ENCODE results near the gene FBN1. TPM values are rescaled to one million over a fixed set of nuclear protein-coding genes. Genes with fewer than 3 reads are reported as not detected.

FBN1 gene
- total and polyA plus RNA-seq, 2 of the 13 experiments (the other 11 are each of a cell fraction or from before 2014, with no cell fraction given): 1.5 to 3.0 TPM

- Histone ChIP-seq H3K79me2 (ENCODE audit: insufficient read depth, low read length) (no peaks in the 10 kb centered on the region), H3K4me1 (ENCODE audit: insufficient read depth, low read length) (peaks cover 11% of the 10 kb centered on the region; the same call in 1 of the 2 replicates), H3K27ac (ENCODE audit: extremely low read length, insufficient read depth, low read length) (no peak overlapping the region), H3K27me3 (ENCODE audit: control insufficient read depth in 1 of 2, insufficient read depth in 2 of 2, low read length in 2 of 2) (no peaks in the 10 kb centered on the region), H3K36me3 (replicated peaks in 1 of 2; ENCODE audit: control insufficient read depth in 1 of 2, insufficient read depth in 2 of 2, low read length in 2 of 2) (no peaks in the 10 kb centered on the region), H3K4me2 (ENCODE audit: low read depth, low read length) (no peak overlapping the region), H3K9me3 (ENCODE audit: low read length) (no peaks in the 10 kb centered on the region), H2AFZ (ENCODE audit: low read length) (no peak overlapping the region), H4K20me1 (ENCODE audit: insufficient read depth, low read length) (no peaks in the 10 kb centered on the region), H3K9ac (ENCODE audit: insufficient read depth, low read depth, low read length) (no peak overlapping the region), H3K4me3 (replicated peaks in 1 of 3; ENCODE audit: insufficient read depth in 1 of 3, low read depth in 2 of 3, low read length in 3 of 3) (no peak overlapping the region)
- BruUV-seq (replicated peaks): no TSS peak
- ChIA-PET POLR2A (no interaction called here), CTCF (ENCODE audit: low intra/inter-chr PET ratio, low total read pairs) (no interaction called here)
- intact Hi-C loops (cut with micrococcal nuclease; ENCODE audit: unreplicated experiment): no loop called here
- in situ Hi-C loops (cut with HindIII; ENCODE audit: extremely low pct_ligation_motif_present, low pct_unique_long_range_greater_than_20kb): no loop called here
- no peak for ATAC-seq
- TF ChIP-seq FOXK2 (IDR thresholded peaks at IDR 0.05) (no peak), RCOR2 (CRISPR knock-in tag; IDR thresholded peaks at IDR 0.05) (no peak), PHF21A (CRISPR knock-in tag; IDR thresholded peaks at IDR 0.05) (no peak), SP1 (IDR thresholded peaks at IDR 0.05) (no peak), SP1 (CRISPR knock-in tag; IDR thresholded peaks at IDR 0.05) (no peak), TSC22D2 (CRISPR knock-in tag; IDR thresholded peaks at IDR 0.05; ENCODE audit: borderline replicate concordance) (no peak), ZNF768 (CRISPR knock-in tag; IDR thresholded peaks at IDR 0.05) (no peak), DNMT3B (CRISPR knock-in tag; conservative IDR thresholded peaks at IDR 0.05) (no peak), SSRP1 (CRISPR knock-in tag; IDR thresholded peaks at IDR 0.05) (no peak)
- TF ChIP-seq, protein P1, sequence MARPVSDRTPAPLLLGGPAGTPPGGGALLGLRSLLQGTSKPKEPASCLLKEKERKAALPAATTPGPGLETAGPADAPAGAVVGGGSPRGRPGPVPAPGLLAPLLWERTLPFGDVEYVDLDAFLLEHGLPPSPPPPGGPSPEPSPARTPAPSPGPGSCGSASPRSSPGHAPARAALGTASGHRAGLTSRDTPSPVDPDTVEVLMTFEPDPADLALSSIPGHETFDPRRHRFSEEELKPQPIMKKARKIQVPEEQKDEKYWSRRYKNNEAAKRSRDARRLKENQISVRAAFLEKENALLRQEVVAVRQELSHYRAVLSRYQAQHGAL (CRISPR knock-in tag; IDR thresholded peaks at IDR 0.05; ENCODE audit: not compliant biosample characterization): no peak
- TF ChIP-seq, protein P2, sequence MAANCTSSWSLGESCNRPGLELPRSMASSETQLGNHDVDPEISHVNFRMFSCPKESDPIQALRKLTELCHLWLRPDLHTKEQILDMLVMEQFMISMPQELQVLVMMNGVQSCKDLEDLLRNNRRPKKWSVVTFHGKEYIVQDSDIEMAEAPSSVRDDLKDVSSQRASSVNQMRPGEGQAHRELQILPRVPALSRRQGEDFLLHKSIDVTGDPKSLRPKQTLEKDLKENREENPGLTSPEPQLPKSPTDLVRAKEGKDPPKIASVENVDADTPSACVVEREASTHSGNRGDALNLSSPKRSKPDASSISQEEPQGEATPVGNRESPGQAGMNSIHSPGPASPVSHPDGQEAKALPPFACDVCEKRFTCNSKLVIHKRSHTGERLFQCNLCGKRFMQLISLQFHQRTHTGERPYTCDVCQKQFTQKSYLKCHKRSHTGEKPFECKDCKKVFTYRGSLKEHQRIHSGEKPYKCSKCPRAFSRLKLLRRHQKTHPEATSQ (CRISPR knock-in tag; IDR thresholded peaks at IDR 0.05; ENCODE audit: borderline replicate concordance): no peak
- TF ChIP-seq, protein P3, sequence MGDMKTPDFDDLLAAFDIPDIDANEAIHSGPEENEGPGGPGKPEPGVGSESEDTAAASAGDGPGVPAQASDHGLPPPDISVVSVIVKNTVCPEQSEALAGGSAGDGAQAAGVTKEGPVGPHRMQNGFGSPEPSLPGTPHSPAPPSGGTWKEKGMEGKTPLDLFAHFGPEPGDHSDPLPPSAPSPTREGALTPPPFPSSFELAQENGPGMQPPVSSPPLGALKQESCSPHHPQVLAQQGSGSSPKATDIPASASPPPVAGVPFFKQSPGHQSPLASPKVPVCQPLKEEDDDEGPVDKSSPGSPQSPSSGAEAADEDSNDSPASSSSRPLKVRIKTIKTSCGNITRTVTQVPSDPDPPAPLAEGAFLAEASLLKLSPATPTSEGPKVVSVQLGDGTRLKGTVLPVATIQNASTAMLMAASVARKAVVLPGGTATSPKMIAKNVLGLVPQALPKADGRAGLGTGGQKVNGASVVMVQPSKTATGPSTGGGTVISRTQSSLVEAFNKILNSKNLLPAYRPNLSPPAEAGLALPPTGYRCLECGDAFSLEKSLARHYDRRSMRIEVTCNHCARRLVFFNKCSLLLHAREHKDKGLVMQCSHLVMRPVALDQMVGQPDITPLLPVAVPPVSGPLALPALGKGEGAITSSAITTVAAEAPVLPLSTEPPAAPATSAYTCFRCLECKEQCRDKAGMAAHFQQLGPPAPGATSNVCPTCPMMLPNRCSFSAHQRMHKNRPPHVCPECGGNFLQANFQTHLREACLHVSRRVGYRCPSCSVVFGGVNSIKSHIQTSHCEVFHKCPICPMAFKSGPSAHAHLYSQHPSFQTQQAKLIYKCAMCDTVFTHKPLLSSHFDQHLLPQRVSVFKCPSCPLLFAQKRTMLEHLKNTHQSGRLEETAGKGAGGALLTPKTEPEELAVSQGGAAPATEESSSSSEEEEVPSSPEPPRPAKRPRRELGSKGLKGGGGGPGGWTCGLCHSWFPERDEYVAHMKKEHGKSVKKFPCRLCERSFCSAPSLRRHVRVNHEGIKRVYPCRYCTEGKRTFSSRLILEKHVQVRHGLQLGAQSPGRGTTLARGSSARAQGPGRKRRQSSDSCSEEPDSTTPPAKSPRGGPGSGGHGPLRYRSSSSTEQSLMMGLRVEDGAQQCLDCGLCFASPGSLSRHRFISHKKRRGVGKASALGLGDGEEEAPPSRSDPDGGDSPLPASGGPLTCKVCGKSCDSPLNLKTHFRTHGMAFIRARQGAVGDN (CRISPR knock-in tag; IDR thresholded peaks at IDR 0.05): no peak
- WGBS (ENCODE audit: low lambda C conversion rate): 75% methylated on average over 5 of the region's 5 CpGs
- no peak for DNase-seq (ENCODE audit: low spot score)
- FAIRE-seq: no peak
These were observed 72.7 kb downstream of the FBN1 start for GRCh38 chr15:48572823-48573222.
